HL-60 (cell line): ENCODE data around the gene NSRP1.

Experiments
- GABPA ChIP-seq: IDR thresholded peaks from 2 replicates; pipeline ENCODE4 v1.6.1; 2012; ENCODE audit warnings: low read depth
- TF ChIP-seq, protein P1 (sequence below): IDR thresholded peaks from one replicate; pipeline ENCODE4 v1.5.1; 2011; ENCODE audit warnings: low read length, control low read depth, inconsistent platforms; ENCODE audit not compliant: insufficient read depth

DNA sequence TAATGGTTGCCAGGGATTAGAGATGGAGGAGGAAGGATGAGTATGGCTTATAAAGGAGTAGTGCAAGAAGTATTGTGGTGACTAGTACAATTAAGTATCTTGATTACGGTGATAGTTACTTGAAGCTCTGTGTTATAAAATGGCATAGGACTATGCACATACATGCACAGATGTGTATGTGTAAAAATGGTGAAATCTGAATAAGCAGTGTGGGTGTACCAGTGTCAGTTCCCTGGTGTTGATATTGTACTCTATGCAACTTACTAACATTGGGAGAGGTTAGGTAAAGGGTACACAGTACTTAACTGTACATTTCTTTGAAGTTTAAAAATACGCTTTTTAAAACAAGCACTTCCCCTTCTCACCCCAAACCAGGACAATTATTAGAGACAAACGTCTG is 48.5 kb downstream of the NSRP1 start:
- TF ChIP-seq, protein P1, sequence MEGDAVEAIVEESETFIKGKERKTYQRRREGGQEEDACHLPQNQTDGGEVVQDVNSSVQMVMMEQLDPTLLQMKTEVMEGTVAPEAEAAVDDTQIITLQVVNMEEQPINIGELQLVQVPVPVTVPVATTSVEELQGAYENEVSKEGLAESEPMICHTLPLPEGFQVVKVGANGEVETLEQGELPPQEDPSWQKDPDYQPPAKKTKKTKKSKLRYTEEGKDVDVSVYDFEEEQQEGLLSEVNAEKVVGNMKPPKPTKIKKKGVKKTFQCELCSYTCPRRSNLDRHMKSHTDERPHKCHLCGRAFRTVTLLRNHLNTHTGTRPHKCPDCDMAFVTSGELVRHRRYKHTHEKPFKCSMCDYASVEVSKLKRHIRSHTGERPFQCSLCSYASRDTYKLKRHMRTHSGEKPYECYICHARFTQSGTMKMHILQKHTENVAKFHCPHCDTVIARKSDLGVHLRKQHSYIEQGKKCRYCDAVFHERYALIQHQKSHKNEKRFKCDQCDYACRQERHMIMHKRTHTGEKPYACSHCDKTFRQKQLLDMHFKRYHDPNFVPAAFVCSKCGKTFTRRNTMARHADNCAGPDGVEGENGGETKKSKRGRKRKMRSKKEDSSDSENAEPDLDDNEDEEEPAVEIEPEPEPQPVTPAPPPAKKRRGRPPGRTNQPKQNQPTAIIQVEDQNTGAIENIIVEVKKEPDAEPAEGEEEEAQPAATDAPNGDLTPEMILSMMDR = no peak
- TF ChIP-seq GABPA = no peak
